NB4 (cell line): Measurements from ENCODE around the gene GLYATL1.

Experiments
- DNase-seq: peaks from one replicate; pipeline ENCODE4 v3.0.0; 2010; ENCODE audit warnings: low read depth
- H3K4me3 ChIP-seq: one replicate; pipeline ENCODE4 v1.5.1; 2011; ENCODE audit warnings: mild to moderate bottlenecking, low read depth, low read length, moderate library complexity
- CTCF ChIP-seq: IDR thresholded peaks from one replicate; pipeline ENCODE4 v1.5.1; 2012; ENCODE audit warnings: low read depth, low read length
- MAX ChIP-seq: IDR thresholded peaks from 2 replicates; pipeline ENCODE4 v1.6.1; 2011; ENCODE audit warnings: low read depth, low read length
- MYC ChIP-seq: IDR thresholded peaks from 2 replicates; pipeline ENCODE4 v1.6.1; 2011; ENCODE audit warnings: low read depth, low read length
- POLR2A ChIP-seq: IDR thresholded peaks from 2 replicates; pipeline ENCODE4 v1.6.1; 2011; ENCODE audit warnings: mild to moderate bottlenecking; ENCODE audit not compliant: insufficient read length; ENCODE audit errors: extremely low read depth

GLYATL1 gene

GRCh38 chr11:58905011-58905720 lies 34.1 kb upstream of the GLYATL1 start:
- TF ChIP-seq MYC (no peak), MAX (no peak), POLR2A (no peak), CTCF (no peak)
- no peak for DNase-seq
- no peak overlapping the region for H3K4me3 ChIP-seq

GRCh38 chr11:58905721-58906547 lies 33.4 kb upstream of the GLYATL1 start:
- DNase-seq: no peak
- H3K4me3 ChIP-seq: no peak overlapping the region
- no peak for TF ChIP-seq MYC
- no peak for TF ChIP-seq MAX
- no peak for TF ChIP-seq POLR2A
- no peak for TF ChIP-seq CTCF

- peak; percentile 28 for DNase-seq
- TF ChIP-seq CTCF: no peak
- TF ChIP-seq MAX: no peak
- TF ChIP-seq POLR2A: no peak
- no peak for TF ChIP-seq MYC
- H3K4me3 ChIP-seq: no peak overlapping the region
Observed at GRCh38 chr11:58907780-58908179, 31.5 kb upstream of the GLYATL1 start.

GRCh38 chr11:58912124-58912523 lies 27.2 kb upstream of the GLYATL1 start:
- no peak overlapping the region for H3K4me3 ChIP-seq
- TF ChIP-seq MAX: no peak
- TF ChIP-seq MYC: no peak
- TF ChIP-seq CTCF: no peak
- TF ChIP-seq POLR2A: no peak

GRCh38 chr11:58913685-58914084 lies 25.6 kb upstream of the GLYATL1 start:
- no peak for DNase-seq
- TF ChIP-seq MAX (no peak), CTCF (no peak), POLR2A (no peak), MYC (no peak)
- no peak overlapping the region for H3K4me3 ChIP-seq

More at GRCh38 chr11:58912124-58912523, 27.2 kb upstream of the GLYATL1 start:
- no peak for DNase-seq
